Upper lobe of left lung (tissue), 4 donors: ENCODE data around the gene HBM.

ENCODE experiments used
- POLR2A ChIP-seq, 4 donors: fragments of 450-650 bp; IDR thresholded peaks; one replicate each; pipeline ENCODE4 v1.5.1; 2016 to 2017; ENCODE audit warnings: antibody characterized with exemption in 4 of 4, mild to moderate bottlenecking in 2 of 4
- TF ChIP-seq, protein P1 (sequence below), 6 experiments: fragments of 450-650 bp in 4 of 6; fragments of 200-600 bp in 2 of 6; sonication (generic) in 2 of 6; IDR thresholded peaks; one replicate each; pipeline ENCODE4 v1.5.1; 2016 to 2019; ENCODE audit warnings: antibody characterized with exemption in 6 of 6

DNA sequence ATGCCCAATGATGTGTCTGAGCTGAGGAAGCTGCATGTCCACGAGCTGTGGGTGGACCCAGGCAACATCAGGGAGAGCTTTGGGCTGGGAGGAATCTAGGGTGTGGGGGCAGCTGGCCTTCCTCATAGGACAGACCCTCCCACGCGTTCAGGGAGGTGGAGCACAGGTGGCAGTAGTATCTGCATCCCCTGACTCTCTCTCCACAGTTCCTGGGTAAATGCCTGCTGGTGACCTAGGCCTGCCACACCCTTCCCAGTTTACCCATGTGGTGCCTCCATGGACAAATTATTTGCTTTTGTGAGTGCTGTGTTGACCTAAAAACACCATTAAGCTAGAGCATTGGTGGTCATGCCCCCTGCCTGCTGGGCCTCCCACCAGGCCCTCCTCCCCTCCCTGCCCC, 3.2 kb downstream of the HBM start:
- no peak for TF ChIP-seq POLR2A (IDR thresholded peaks at IDR 0.05)
- TF ChIP-seq, protein P1, sequence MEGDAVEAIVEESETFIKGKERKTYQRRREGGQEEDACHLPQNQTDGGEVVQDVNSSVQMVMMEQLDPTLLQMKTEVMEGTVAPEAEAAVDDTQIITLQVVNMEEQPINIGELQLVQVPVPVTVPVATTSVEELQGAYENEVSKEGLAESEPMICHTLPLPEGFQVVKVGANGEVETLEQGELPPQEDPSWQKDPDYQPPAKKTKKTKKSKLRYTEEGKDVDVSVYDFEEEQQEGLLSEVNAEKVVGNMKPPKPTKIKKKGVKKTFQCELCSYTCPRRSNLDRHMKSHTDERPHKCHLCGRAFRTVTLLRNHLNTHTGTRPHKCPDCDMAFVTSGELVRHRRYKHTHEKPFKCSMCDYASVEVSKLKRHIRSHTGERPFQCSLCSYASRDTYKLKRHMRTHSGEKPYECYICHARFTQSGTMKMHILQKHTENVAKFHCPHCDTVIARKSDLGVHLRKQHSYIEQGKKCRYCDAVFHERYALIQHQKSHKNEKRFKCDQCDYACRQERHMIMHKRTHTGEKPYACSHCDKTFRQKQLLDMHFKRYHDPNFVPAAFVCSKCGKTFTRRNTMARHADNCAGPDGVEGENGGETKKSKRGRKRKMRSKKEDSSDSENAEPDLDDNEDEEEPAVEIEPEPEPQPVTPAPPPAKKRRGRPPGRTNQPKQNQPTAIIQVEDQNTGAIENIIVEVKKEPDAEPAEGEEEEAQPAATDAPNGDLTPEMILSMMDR (IDR thresholded peaks at IDR 0.05) = no peak
